HG02759 (cell line): Measurements from ENCODE around the gene EFNB2.

ENCODE experiments used
- ATAC-seq: cut with Tn5 transposase; IDR thresholded peaks from one replicate; pipeline ENCODE4 v1.9.1; 2021; ENCODE audit warnings: mild to moderate bottlenecking, moderate library complexity; ENCODE audit not compliant: unreplicated experiment

The EFNB2 gene

DNA sequence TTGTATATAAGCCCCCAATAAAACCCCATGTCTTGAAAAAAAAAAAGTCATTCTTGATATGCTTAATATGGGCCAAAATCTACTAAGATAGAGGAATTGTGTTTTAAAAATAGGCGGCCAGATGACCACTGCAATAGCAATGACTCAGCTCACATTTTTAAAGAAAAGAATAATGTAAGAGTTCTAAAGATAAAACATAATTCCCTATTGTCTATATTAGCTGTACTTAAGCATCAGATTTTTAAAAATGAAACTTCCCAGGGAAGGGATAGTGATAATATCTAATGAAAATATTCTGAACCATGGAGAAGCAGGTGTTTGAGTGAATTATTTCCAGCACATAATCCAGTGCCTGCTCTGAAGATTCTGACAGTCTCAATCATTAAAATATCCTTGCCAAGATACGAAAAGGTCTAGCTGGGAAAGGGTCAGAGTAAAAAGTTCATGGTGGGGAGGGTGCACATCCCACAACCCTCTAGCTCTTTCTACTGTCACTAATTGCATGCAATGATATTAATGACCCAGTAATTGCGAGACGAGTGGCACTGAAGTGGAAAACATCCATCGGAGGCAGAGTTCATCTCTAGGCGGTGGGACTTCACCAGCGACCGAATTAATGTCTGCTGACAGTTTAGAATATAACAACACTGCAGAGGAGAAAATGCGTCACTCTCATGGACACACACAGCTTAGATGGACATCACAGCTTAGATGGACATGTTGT, 31.6 kb downstream of the EFNB2 start:
- ATAC-seq: no peak

DNA sequence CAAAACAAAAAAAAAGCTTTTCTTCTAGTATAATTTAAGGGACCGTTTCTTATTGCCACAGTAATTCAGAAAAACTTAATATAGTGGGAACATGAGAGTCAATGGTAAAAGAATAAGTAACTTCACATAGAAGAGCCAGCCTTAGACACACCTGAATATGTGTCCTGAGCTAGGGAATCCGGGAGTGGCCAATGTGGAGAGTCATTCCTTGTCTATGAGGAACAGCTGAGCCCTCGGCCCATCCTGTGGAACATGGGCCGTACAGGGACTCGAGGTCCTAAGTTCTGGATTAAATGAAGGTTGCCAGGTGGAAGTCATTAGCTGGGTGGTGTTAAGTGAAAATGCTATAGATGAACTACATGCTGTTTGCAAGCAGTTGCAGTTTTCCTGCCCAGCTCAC, 32.2 kb downstream of the EFNB2 start:
- ATAC-seq: no peak

DNA sequence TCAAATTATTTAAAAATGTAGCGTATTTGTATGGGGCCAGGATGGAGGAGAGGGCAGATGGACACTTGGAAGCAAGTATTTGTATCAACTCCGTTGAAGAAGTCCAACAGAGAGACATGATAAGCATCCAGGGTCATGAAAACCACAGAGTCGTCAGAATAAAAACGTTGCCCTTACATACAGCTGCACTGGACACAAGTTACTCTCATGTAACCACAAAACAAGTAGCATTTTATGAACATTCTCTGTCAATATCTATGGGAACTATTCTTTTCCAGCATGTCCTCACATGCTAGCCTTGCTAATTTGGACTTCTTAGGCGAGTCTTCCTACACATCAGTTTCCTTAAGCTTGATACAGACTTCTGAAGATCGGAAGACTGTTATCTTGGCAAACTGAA, 35.0 kb downstream of the EFNB2 start:
- no peak for ATAC-seq

DNA sequence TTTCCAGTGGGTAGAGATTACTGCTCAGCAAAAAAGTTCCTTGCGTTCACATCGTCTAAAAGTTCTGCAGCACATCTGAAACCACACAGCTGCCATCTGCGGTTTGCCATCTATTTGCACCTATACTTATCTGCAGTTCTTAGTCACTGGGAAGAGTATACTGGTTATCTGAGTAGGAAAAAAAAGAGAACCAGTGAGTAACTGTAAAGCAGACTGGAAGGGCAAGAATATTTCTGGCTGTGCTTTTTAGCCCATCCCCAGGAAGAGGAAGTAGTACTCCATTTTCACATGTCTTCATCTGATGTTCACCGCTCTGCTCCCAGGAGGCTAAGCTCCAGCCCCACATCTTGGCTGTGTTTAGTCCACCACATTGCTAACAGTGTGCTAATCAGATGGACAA, 35.6 kb downstream of the EFNB2 start:
- peak; percentile 63 for ATAC-seq

DNA sequence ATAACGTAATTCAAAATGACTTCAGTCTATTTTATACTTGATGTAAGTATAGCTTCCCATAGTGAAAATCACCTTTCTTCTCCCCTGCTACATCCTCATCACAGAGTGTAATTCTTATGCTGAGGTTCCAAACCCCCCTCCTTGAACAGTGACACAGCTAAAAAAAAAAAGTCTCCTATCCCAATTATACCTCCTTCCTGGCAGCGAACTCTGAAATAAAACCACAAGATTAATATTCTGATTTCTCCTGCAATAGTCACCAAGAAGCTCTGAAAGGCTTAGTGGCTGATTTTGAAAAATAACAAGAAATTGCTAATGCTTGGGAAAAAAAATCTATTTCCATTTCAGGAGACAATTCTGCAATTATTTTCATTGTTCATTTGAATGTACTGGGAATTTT, 36.3 kb downstream of the EFNB2 start:
- ATAC-seq: no peak

DNA sequence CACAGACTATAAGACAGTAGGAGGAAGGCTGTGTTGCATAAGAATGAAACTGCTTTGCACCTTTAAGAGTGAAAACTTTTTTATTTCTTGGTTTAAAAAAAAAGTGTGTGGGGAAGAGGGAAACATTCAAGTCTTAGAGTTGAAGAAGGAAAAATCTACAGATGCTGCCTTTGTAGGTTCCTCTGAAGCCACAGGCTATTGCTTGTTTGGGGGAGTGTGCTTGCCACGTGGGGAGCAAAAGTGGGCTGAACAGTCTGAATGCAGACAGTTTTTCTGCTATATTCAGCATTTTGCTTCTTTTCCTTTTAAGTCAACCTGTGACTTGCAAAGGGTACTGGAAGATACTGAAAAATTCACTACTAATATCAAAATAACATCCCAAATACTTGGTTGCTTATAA, 36.9 kb downstream of the EFNB2 start:
- ATAC-seq: no peak

DNA sequence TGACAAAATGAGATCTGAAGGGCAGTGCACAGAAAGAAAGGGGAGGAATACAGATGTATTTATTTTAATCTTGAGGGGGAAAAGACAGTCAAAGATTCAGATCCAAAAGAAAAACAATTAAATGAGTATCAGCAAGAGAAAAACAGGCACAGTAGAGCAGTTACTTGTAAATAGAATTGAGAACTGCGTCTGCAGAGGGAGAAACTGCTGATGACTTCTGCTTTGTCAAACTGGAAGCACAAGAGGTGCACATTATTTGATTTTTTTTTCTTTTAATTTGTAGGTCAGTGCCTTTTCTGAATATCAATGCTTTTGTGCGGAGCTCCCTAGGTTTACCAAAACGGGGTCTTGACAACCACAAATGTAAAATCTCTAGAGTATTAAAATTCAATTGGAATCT, 37.3 kb downstream of the EFNB2 start:
- ATAC-seq: no peak

DNA sequence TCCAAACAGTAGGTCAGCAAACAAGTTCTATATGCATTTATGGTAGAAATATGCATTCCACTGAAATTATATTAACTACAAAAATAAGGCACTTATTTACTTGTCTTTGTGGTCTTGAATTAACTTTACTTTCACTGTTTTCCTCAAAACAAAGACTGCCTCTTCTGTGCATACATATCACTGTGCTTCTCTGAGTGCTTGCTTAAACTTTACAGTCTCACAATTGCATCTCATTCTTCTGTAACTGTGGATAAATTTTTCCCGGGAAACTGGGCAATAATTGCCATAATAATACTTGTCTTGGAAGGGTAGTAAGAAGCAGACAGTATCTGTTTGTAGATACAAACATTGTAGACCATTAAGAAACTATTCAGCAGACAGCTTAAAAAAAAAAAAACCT, 38.4 kb downstream of the EFNB2 start:
- ATAC-seq: no peak

DNA sequence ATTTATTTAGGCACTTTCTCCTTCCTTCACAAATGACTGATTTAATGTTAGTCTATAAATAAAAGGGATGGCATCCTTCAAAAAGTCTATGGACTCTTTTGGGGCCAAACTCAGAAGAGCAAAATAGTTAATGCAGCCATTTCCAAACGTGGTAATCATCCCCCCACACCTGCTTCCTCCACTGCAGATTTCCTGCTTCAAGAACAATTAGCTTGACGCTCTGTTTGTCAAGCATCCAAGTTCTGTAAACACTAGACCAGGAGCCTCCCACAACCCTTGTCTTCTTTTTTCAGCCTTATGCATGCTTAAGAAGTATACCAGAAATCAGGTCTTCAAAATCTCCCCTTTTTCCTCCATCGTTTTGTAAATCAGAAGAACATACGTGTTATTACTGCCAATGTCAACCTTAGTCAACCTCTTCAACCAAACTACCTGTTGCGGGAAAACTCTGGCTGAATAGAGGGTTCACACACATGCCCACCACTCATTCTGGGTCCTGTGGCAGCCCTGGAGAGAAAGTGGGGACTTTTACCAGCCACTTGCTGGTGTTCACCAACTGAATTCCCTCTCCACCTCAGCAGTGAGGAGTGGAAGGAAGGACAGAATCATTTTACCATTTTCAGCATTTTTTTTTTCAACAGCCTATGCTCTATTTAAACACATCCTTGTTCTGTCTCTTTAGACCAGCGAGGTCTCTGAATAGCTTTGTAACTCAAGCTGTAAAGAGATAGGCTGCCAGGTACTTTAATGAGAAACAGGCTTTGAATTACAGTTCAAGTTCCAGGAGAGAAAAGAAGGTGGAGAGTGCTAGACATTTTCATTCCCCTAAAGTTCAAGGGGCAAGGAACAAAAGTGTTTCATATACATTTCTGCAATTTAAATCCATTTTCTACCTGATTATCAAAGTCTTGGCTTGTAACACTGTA, 39.1 kb downstream of the EFNB2 start:
- ATAC-seq: no peak

DNA sequence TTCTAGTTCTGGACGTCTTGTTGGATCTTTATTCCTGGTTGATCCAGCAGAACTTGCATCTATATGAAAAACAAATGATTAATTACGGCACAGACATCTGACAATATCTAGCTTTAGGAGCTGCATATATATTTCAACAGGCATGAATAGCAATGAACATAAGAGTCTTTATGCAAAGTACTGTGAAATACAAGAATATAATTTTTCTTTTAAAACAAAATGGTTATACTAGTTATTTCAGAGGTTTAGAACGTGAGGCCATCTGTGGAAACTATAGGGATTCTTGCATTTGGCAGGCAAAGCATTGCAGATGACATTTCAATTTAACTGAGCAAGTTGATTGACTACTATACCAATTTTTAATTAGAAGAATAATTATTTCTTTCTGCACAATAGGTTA, 40.5 kb downstream of the EFNB2 start:
- ATAC-seq: no peak

DNA sequence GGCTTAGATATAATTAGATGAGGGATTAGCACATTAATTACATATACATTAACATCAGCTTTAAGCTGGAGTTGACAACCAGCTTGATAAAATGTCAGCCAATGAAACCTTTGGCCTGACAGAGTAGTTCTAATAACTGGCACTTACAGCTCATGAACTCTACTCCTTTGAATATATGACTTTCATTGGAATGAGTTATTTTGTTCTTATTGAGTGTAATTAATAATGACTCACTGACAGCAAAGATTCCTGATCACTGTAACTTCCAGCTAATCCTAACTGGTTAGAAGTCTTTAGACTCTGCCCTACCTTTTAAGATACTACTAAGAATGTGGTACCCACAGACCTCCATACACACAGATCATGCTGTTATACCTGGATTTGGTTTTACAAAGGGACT, 41.0 kb downstream of the EFNB2 start:
- ATAC-seq: no peak

DNA sequence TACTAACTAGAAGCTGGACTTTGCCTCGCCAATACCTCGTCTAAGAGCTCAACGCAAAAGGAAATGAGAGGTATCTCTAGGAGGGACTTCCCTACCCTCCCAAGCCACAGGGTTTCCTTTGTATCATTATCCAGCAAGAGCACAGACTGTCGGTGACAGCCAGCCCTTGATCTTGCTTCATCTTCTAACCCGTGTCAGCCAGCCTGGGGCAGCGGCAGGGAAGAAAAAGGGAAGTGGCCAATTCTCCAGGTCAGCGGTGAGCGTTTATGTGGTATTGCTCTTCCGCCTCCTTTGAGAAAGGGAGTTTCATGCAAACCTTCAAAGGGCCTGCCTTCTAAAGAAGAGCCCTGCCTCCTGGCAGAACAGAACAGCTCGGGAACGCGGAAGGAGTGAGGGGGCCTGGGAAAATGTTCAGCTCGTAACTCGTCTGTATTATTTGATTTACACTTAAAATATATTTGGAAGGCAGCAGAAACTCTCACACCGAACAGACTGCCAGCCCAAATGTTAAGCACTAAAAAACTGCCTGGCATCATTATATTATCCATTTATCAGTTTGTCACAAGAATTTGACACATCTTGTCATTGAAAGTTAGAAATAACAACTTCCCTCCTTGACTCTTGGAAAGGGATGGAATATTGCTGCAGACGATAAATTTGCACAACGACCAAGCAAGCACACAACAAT, 41.8 kb downstream of the EFNB2 start:
- peak; percentile 90 for ATAC-seq

DNA sequence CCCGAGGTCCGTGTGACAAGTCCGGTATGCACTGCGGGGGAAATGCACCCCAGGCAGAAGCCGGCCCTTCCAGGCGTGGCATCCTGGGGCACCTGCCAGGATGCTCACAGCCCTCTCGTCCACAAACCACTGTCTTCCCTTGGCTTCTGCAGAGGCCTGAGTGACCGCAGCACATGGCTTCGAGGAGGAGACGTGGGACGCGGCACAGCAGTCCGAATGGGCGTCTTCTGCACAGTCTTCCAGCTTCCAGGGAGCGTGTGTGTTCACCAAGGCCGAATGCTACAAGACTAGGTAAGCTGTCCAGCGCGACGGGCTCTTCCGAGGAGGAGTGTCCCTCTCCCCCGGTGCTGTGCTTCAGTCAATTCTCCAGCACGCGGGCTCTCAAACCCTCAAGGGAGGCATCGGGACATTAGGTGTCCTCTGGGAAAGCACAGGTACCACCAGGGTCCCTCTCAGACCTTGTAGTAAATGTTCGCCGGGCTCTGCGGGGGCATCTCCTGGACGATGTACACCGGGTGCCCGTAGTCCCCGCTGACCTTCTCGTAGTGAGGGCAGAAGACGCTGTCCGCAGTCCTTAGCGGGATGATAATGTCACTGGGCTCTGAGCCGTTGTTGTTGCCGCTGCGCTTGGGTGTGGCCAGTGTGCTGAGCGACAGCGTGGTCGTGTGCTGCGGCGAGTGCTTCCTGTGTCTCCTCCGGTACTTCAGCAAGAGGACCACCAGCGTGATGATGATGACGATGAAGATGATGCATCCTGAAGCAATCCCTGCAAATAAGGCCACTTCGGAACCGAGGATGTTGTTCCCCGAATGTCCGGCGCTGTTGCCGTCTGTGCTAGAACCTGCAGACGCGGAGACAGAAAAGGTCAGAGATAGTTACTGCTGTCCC, 42.6 kb downstream of the EFNB2 start:
- no peak for ATAC-seq

DNA sequence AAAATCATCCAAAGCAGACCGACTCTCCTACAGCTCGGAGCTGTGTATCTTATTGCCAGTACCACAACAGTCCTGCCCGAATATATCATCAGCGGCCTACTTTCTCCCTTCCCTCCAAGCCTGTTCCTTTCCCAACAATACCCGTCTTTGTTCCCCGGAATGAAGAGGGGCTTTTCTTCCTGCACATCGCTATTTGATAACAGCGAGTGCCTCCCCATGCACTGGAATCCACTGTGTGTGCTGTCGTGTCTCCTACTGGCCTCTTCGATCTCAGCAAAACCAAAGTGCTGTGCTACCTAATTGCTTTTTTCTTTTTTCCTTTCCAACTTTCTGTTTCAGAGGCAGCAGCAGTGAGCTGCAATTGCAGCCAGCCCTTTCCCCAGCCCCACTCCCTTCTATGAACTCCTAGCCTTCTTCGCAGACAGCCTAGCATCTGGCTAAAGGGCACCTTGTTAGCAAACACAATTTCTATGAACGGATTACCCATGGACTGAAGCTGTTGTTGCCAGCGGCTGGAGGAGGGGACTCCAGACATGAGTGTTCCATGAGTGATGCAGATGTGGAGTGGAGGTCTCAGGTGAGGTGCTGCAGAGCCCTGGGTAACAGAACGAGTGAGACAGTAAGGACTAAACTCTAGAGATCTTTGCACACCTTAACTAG, 43.4 kb downstream of the EFNB2 start:
- ATAC-seq: no peak

DNA sequence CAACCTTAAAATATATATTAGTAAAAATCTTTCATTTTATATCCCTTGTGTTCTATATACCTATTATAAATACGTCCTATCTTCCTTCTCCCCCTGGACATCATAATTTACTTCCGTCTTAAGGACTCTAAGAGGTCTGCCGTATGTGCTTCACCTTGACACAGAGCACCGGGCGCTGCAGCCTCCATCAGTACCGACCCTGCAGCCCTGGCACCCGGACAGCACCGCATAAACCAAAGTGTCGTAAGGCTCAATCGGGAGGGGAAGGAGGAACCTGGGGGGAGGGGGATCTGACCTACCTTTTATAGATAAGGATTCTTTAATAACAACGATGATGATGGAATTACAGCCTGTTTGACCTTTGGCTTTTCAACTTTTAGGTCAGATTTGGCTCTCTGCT, 44.0 kb downstream of the EFNB2 start:
- no peak for ATAC-seq

DNA sequence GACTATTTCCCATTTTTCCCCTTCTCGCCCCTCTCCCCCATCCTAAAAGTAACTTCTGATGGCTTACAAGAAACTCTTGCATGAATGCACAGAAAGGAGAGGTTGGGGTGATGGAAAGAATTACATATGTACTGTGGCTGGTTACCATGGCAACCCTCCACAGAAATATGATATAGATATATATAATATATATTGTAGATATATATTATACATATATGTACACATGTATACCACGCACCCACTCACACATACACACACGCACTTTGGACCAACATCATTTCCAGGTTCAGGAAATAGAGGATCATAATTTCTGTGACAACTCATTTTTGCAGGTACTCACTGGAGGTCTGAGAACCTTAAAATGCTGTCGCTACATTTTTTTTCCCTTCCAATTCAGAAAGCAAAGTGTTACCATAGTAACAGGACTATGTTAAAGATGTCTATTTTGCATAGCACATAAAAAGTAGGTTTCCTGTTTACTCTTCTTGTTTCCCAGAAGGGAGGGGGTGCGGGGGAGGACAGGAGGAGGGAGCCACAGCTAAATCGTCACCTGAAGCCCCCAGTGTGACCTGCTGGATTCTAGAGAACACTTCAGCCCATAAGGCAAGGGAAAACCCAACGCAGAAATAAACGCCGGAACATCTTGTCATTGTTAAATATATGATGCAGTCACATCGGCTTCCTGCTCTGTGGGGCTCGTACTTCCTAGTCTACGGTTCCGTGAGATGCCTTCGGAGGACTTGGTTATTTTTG, 44.7 kb downstream of the EFNB2 start:
- ATAC-seq: no peak

DNA sequence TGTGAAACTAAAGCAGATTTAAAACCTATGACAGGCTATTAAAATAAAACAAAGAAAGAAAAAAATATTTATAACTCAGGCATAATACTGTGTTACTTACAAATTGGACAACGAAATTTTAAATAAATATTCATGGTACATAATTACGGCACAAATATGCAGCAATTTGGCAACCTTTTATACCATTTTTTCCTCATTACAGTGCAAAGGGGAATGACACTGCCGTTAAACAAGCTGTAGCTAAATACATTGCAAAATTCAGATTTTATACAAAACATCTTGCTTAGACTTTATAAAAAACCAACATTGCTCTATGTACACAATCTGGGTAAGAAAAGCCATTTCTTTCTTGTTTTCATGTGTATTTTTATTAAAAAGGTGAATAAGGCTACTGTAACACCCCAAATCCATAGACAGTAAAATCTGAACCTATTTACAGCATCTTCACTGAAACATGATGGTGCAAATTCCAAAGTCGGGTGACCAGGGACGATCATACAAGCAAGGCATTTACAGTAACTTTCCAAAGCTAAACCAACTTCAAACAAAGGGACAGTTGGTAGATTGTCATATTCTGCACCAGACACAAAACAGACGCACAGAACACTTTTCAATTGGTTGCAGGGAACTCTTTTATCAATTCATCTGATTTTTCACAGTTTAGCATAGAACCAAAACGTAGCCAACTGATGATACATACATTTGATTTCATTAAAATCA, 45.5 kb downstream of the EFNB2 start:
- ATAC-seq: no peak

DNA sequence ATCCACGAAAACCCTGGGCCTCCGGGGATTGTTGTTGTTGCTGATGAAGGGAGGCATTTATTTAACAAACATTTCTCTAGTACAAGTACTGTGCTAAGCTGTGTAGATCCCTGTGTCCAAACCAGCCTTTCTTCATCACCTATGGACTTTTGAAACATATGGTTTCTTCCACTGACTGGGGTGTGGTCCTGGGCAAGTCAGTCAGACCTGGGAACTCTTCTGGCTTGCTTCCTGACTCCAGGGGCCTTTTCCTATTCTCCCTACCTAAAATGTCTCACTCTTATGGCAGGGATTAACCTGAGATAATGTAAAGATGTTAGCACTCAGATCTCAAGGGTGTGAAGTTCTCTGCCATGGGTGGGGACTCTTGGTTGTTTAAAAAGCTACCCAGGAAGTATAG, 46.8 kb downstream of the EFNB2 start:
- no peak for ATAC-seq

DNA sequence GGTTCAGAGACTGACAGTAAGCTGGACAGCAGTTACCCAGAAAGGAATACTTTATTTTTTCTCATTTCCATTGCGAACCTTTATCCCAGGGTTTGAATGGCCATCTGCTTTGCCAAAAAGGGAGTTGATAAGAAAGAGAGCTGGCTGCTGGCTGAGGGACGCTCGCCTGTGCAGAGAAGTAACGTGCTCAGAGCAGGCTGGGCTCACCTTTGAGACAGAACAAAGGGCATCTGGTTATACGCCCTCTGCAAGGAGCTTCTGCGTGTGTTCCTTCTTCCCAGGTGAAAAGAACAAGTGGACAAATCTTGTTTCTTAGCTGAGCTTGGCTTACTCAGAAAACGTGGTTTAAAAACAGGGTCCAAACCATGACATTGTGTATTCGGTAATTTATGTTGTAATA, 47.4 kb downstream of the EFNB2 start:
- ATAC-seq: no peak
